OCI-LY3 (cell line): Measurements from ENCODE around the gene RACGAP1.

Experiments
- H2AFZ ChIP-seq: fragments of 200-600, 300-600 bp; shearing (Covaris generic); 2 replicates; pipeline ENCODE4 v1.6.0; 2014; ENCODE audit warnings: antibody characterized with exemption, low read depth, low read length
- H3K27ac ChIP-seq: fragments of 200-600, 300-600 bp; sonication (generic); 2 replicates; pipeline ENCODE4 v1.5.1; 2014; ENCODE audit warnings: mild to moderate bottlenecking, low read length, moderate library complexity, mixed read lengths
- H3K27me3 ChIP-seq: fragments of 200-600, 300-600 bp; sonication (generic); 2 replicates; pipeline ENCODE4 v1.6.1; 2014; ENCODE audit warnings: low read depth, low read length, mixed read lengths
- H3K36me3 ChIP-seq: fragments of 200-600, 300-600 bp; sonication (generic); replicated peaks from 2 replicates; pipeline ENCODE3; 2014; ENCODE audit warnings: low read depth, low read length, mixed read lengths
- H3K4me1 ChIP-seq: fragments of 300-600, 200-600 bp; sonication (generic); 2 replicates; pipeline ENCODE4 v1.6.1; 2014; ENCODE audit warnings: low read length, mixed read lengths
- H3K4me2 ChIP-seq: fragments of 200-600, 300-600 bp; sonication (generic); 2 replicates; pipeline ENCODE4 v1.6.1; 2014; ENCODE audit warnings: low read length, mixed read lengths
- H3K4me3 ChIP-seq: fragments of 300-600, 200-600 bp; sonication (generic); 2 replicates; pipeline ENCODE4 v1.5.1; 2014; ENCODE audit warnings: antibody characterized with exemption, mild to moderate bottlenecking, low read length, moderate library complexity
- H3K79me2 ChIP-seq: fragments of 300-600, 200-600 bp; shearing (Covaris generic); 2 replicates; pipeline ENCODE4 v1.6.1; 2014; ENCODE audit warnings: mild to moderate bottlenecking, low read length, mixed read lengths
- H3K9ac ChIP-seq: fragments of 300-600, 200-600 bp; shearing (Covaris generic); 2 replicates; pipeline ENCODE4 v1.6.0; 2014; ENCODE audit warnings: mild to moderate bottlenecking, low read length, moderate library complexity
- H3K9me3 ChIP-seq: fragments of 200-600, 300-600 bp; shearing (Covaris generic); 2 replicates; pipeline ENCODE4 v1.6.1; 2014; ENCODE audit warnings: low read length, mixed read lengths; ENCODE audit not compliant: insufficient read depth
- H4K20me1 ChIP-seq: fragments of 200-600, 300-600 bp; sonication (generic); 2 replicates; pipeline ENCODE4 v1.6.1; 2016; ENCODE audit warnings: low read length, mixed read lengths; ENCODE audit not compliant: insufficient read depth
- EZH2phosphoT487 ChIP-seq: fragments of 200-600 bp; shearing (Covaris generic); IDR thresholded peaks from 2 replicates; pipeline ENCODE4 v1.6.1; 2018; ENCODE audit warnings: antibody characterized with exemption, mixed run types, low read depth
- TF ChIP-seq, protein P1 (sequence below): fragments of 200-600, 300-600 bp; sonication (generic); IDR thresholded peaks from 2 replicates; pipeline ENCODE4 v1.5.1; 2014; ENCODE audit warnings: antibody characterized with exemption, low read length, low read depth

Gene RACGAP1

DNA sequence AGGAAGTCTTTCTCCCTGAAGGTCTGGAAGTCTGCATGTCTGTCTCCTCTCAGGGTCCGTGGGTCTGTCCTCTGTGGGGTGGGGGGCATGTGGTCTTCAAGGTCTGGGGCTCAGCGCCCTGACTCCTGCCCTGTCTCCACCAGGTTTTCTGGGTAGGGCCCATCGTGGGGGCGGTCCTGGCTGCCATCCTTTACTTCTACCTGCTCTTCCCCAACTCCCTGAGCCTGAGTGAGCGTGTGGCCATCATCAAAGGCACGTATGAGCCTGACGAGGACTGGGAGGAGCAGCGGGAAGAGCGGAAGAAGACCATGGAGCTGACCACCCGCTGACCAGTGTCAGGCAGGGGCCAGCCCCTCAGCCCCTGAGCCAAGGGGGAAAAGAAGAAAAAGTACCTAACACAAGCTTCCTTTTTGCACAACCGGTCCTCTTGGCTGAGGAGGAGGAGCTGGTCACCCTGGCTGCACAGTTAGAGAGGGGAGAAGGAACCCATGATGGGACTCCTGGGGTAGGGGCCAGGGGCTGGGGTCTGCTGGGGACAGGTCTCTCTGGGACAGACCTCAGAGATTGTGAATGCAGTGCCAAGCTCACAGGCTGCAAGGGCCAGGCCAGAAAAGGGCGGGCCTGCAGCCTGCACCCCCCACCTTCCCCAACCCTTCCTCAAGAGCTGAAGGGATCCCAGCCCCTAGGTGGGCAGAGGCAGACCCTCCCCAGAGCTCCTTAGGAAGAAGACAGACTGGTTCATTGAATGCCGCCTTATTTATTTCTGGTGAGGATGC lies 60.3 kb downstream of the RACGAP1 start:
- Histone ChIP-seq H3K4me2 (no peak overlapping the region), H3K4me1 (peaks cover 12% of the 10 kb centered on the region; the same call in 1 of the 2 replicates)

DNA sequence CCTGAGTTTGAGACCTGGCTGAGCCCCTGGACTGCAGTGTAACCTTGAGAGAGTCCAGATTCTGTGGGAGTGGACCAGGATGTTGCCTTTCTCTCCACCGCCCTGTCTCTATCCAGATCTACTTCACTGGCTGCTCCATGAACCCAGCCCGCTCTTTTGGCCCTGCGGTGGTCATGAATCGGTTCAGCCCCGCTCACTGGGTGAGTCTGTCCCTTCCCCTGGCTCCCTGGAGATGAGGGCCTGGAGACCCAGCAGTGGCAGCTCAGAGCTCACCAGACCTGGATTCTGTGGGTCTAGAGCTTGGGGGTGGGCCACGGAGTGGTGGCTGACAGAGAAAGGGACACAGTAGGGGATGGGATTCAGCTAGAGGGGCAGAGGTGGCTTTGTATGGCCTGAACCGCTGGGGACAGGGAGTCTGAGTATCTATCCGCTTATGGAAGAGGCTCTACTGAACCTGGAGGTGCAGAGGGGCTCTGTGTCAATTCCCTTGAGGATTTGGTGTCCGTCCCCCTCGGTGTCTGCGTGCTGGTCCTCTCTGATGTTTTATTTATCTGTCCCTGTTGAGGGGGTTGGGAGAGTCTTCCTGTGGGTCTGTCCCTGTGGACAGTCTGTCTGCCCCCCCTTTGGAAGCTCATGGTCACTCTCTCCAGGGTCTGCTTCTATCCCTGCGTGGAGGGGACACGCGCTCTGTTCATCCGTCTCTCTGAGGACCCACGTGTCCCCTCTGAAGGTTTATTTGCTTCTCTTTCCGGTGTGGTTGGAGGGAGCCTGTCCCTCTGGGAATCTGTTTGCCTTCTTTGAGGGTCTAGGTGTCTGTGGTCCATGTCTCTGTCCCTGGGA lies 61.1 kb downstream of the RACGAP1 start:
- Histone ChIP-seq H3K4me1 (peaks cover 12% of the 10 kb centered on the region; the same call in 1 of the 2 replicates), H3K4me3 (no peak overlapping the region), H3K4me2 (no peak overlapping the region), H2AFZ (no peak overlapping the region), H3K27me3 (peaks cover 23% of the 10 kb centered on the region), H3K9ac (no peak overlapping the region), H3K27ac (no peak overlapping the region), H4K20me1 (no peaks in the 10 kb centered on the region), H3K9me3 (no peaks in the 10 kb centered on the region), H3K36me3 (no peaks in the 10 kb centered on the region), H3K79me2 (no peaks in the 10 kb centered on the region)
- no peak for TF ChIP-seq EZH2phosphoT487
- TF ChIP-seq, protein P1, sequence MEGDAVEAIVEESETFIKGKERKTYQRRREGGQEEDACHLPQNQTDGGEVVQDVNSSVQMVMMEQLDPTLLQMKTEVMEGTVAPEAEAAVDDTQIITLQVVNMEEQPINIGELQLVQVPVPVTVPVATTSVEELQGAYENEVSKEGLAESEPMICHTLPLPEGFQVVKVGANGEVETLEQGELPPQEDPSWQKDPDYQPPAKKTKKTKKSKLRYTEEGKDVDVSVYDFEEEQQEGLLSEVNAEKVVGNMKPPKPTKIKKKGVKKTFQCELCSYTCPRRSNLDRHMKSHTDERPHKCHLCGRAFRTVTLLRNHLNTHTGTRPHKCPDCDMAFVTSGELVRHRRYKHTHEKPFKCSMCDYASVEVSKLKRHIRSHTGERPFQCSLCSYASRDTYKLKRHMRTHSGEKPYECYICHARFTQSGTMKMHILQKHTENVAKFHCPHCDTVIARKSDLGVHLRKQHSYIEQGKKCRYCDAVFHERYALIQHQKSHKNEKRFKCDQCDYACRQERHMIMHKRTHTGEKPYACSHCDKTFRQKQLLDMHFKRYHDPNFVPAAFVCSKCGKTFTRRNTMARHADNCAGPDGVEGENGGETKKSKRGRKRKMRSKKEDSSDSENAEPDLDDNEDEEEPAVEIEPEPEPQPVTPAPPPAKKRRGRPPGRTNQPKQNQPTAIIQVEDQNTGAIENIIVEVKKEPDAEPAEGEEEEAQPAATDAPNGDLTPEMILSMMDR, result no peak

More for the DNA sequence above, 60.3 kb downstream of the RACGAP1 start:
- TF ChIP-seq, protein P1, result no peak
- TF ChIP-seq EZH2phosphoT487, result no peak
- Histone ChIP-seq H3K27ac (no peak overlapping the region), H3K79me2 (no peaks in the 10 kb centered on the region), H3K36me3 (no peaks in the 10 kb centered on the region), H4K20me1 (no peaks in the 10 kb centered on the region), H3K9me3 (no peaks in the 10 kb centered on the region), H2AFZ (no peak overlapping the region), H3K9ac (no peak overlapping the region), H3K4me3 (no peak overlapping the region), H3K27me3 (peaks cover 20% of the 10 kb centered on the region)

DNA sequence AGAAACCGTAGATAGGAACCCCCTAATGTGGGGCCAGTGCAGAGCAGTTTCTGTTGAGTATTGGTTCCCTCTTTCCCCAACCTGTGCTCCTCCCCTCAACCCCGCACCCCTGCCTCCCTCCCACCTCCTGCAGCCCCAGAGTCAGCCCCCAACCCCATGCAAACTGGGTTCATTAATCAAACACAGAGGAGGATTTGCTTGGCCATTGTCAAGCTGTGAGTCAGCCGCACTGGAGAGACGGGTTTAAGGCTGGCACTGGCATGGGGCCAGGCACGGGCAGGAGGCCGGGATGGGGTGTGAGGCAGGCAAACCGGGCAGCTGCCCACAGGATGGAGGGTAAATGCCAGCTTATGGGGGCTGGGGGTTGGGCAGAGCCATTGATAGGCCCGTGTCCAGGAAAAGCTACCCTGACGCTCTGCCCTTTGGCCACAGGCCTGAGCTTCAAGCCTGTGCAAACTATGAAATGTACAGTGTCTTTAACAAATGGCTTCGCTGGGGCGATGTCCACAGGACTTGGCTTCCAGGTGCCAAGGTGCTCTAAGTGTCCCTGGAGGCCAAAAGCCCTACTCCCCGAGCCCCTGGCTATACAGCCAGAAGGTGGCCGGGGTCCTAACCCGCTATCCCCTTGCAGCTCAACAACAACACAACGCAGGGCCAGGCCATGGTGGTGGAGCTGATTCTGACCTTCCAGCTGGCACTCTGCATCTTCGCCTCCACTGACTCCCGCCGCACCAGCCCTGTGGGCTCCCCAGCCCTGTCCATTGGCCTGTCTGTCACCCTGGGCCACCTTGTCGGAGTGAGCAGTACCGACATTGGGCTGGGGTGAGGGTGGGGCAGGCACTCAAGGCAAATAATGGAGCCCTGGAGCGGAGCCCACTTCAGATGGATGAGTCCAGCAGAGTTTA lies 62.2 kb downstream of the RACGAP1 start:
- H3K9me3 ChIP-seq, result no peaks in the 10 kb centered on the region
- peaks cover 20% of the 10 kb centered on the region for H3K27me3 ChIP-seq
- H3K36me3 ChIP-seq, result no peaks in the 10 kb centered on the region
- no peak overlapping the region for H3K27ac ChIP-seq
- no peak overlapping the region for H2AFZ ChIP-seq
- no peak overlapping the region for H3K4me3 ChIP-seq
- H4K20me1 ChIP-seq, result no peaks in the 10 kb centered on the region
- H3K4me1 ChIP-seq, result peaks cover 11% of the 10 kb centered on the region; the same call in 1 of the 2 replicates
- H3K9ac ChIP-seq, result no peak overlapping the region
- H3K79me2 ChIP-seq, result no peaks in the 10 kb centered on the region
- TF ChIP-seq, protein P1, result no peak
- TF ChIP-seq EZH2phosphoT487, result no peak
- H3K4me2 ChIP-seq, result no peak overlapping the region
